GM23338 (cell line): ENCODE results near the gene AP1S2. TPM values are rescaled to one million over a fixed set of nuclear protein-coding genes. Genes with fewer than 3 reads are reported as not detected.

Source experiments
- ETS1 ChIP-seq: IDR thresholded peaks from 2 replicates; pipeline ENCODE4 v1.6.1; 2016; ENCODE audit warnings: antibody characterized with exemption
- NANOG ChIP-seq: IDR thresholded peaks from 2 replicates; pipeline ENCODE4 v1.6.1; 2016; ENCODE audit warnings: antibody characterized with exemption, borderline replicate concordance
- POLR2AphosphoS5 ChIP-seq: IDR thresholded peaks from 2 replicates; pipeline ENCODE4 v1.6.1; 2016; ENCODE audit warnings: antibody characterized with exemption, low read depth
- ZNF114 ChIP-seq: fragments of 250-450 bp; sonication (Bioruptor Pico); IDR thresholded peaks from 2 replicates; pipeline ENCODE4 v1.5.0; 2020; ENCODE audit warnings: mild to moderate bottlenecking, moderate library complexity
- ZNF462 ChIP-seq: fragments of 250-450 bp; sonication (Bioruptor Pico); IDR thresholded peaks from 2 replicates; pipeline ENCODE4 v1.5.0; 2020; ENCODE audit warnings: mild to moderate bottlenecking, moderate library complexity
- polyA plus RNA-seq: library from polyadenylated mRNA; unstranded; fragments of >200 nt; fragmentation: Nextera tagmentation; extraction: Ambion mirVana; gene quantifications from 2 replicates; pipeline ENCODE4 v1.2.1, GENCODE V29; 2016
- total RNA-seq: library from RNA; depleted of rRNA; stranded (reverse); fragments of >200 nt; shearing (Covaris generic); gene quantifications from 2 replicates; pipeline ENCODE4 v1.2.3, GENCODE V29; 2014
- TF ChIP-seq, protein P1 (sequence below): IDR thresholded peaks from one replicate; pipeline ENCODE4 v1.6.1; 2018; ENCODE audit warnings: antibody characterized with exemption; ENCODE audit not compliant: unreplicated experiment

The AP1S2 gene
- total and polyA plus RNA-seq, 2 experiments from 2014 or later, result 160 to 251 TPM

DNA sequence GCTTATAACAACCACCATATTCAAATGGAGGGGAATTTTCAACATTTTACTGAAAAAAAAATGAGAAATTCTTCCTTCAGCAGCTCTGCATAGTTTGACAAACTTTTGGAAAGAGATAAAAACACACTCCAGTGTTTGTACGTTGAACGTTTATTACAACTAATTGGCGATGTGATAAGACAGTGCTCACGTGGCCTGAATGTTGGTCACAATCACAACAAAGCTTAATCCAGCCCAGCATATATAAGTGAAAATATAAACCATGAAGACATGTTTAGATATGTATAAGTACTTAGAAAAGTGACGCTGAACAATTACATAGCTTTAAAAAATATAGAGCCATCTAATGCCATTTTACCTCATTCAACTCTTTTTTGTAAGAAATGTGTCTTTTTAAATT is 28.7 kb downstream of the AP1S2 start (continued):
- TF ChIP-seq ZNF462 (no peak), NANOG (no peak), ZNF114 (CRISPR knock-in tag) (no peak), POLR2AphosphoS5 (no peak), ETS1 (no peak)
- TF ChIP-seq, protein P1, sequence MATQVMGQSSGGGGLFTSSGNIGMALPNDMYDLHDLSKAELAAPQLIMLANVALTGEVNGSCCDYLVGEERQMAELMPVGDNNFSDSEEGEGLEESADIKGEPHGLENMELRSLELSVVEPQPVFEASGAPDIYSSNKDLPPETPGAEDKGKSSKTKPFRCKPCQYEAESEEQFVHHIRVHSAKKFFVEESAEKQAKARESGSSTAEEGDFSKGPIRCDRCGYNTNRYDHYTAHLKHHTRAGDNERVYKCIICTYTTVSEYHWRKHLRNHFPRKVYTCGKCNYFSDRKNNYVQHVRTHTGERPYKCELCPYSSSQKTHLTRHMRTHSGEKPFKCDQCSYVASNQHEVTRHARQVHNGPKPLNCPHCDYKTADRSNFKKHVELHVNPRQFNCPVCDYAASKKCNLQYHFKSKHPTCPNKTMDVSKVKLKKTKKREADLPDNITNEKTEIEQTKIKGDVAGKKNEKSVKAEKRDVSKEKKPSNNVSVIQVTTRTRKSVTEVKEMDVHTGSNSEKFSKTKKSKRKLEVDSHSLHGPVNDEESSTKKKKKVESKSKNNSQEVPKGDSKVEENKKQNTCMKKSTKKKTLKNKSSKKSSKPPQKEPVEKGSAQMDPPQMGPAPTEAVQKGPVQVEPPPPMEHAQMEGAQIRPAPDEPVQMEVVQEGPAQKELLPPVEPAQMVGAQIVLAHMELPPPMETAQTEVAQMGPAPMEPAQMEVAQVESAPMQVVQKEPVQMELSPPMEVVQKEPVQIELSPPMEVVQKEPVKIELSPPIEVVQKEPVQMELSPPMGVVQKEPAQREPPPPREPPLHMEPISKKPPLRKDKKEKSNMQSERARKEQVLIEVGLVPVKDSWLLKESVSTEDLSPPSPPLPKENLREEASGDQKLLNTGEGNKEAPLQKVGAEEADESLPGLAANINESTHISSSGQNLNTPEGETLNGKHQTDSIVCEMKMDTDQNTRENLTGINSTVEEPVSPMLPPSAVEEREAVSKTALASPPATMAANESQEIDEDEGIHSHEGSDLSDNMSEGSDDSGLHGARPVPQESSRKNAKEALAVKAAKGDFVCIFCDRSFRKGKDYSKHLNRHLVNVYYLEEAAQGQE, result no peak
